Stomach (tissue), 9 donors: ENCODE measurements around the gene COL27A1. TPM values are rescaled to one million over a fixed set of nuclear protein-coding genes. Genes with fewer than 3 reads are reported as not detected.

Source experiments
- DNase-seq, 2 donors: peaks; one replicate each; pipeline versions ENCODE4 v3.0.0 to v3.0.0-alpha.2; 2013 to 2019
- H3K27ac ChIP-seq, 5 donors: fragments of 200-600 bp in 4 of 5; sonication (generic) in 4 of 5; one replicate each; pipeline ENCODE4 v1.5.1; 2013 to 2019; ENCODE audit warnings: mild to moderate bottlenecking in 1 of 5, moderate library complexity in 1 of 5
- H3K27me3 ChIP-seq, 3 donors: fragments of 200-600 bp; sonication (generic); one replicate each; pipeline ENCODE4 v1.5.1; 2017 to 2019; ENCODE audit warnings: mixed run types in 1 of 3
- H3K36me3 ChIP-seq, 4 donors: fragments of 200-600 bp; sonication (generic); 1 replicate in 3 of 4; 2 replicates in 1 of 4; pipeline ENCODE4 v1.5.1; 2016 to 2019
- H3K4me1 ChIP-seq, 4 donors: fragments of 200-600 bp; sonication (generic); one replicate each; pipeline ENCODE4 v1.5.1; 2016 to 2019
- H3K4me3 ChIP-seq, 4 donors: fragments of 200-600 bp; sonication (generic) in 3 of 4; one replicate each; pipeline ENCODE4 v1.5.1; 2016 to 2019; ENCODE audit warnings: mild to moderate bottlenecking in 1 of 4
- H3K9me3 ChIP-seq, 4 donors: fragments of 200-600 bp; sonication (generic); one replicate each; pipeline ENCODE4 v1.5.1; 2016 to 2019
- CTCF ChIP-seq, 7 experiments: fragments of 450-650 bp in 4 of 7; fragments of 200-600 bp in 3 of 7; sonication (generic) in 3 of 7; IDR thresholded peaks; one replicate each; pipeline ENCODE4 v1.5.1; 2016 to 2019; ENCODE audit warnings: antibody characterized with exemption in 7 of 7, control low read depth in 2 of 7, mild to moderate bottlenecking in 1 of 7
- EP300 ChIP-seq: sonication (generic); formaldehyde crosslinking; IDR thresholded peaks from one replicate; pipeline ENCODE4 v1.6.1; 2017; ENCODE audit warnings: antibody characterized with exemption
- POLR2A ChIP-seq, 4 donors: fragments of 450-650 bp; IDR thresholded peaks; one replicate each; pipeline ENCODE4 v1.6.1; 2016; ENCODE audit warnings: antibody characterized with exemption in 4 of 4, control low read depth in 2 of 4, mild to moderate bottlenecking in 1 of 4, moderate library complexity in 1 of 4
- POLR2AphosphoS5 ChIP-seq, 3 donors: sonication (generic); formaldehyde crosslinking; IDR thresholded peaks; one replicate each; pipeline ENCODE4 v1.6.1; 2016; ENCODE audit warnings: antibody characterized with exemption in 3 of 3
- WGBS, 5 donors: extraction: QIAGEN DNeasy Blood & Tissue Kit in 3 of 5; methylation state at CpG; one replicate each; pipeline versions ENCODE4 v1.1.5 to v1.1.7; 2013 to 2018; 5-methylcytosine and 5-hydroxymethylcytosine counted together
- intact Hi-C: fragments of 100-400 bp; cut with DNase I; formaldehyde crosslinking; loops from one replicate; pipeline ENCODE4 v1.15.1; 2023; ENCODE audit warnings: low total_unique reads
- polyA plus RNA-seq, 3 donors: library from polyadenylated mRNA; stranded (reverse); fragments of 200-250 nt; gene quantifications; one replicate each; pipeline ENCODE4 v1.2.3, GENCODE V29; 2013
- total RNA-seq, 5 donors: library from RNA; depleted of rRNA; stranded (reverse); fragments of >200 nt; gene quantifications; one replicate each; pipeline versions ENCODE4 v1.1.0 to v1.2.3, GENCODE V29; 2014 to 2016
- donor health status: healthy with polysubstance abuse.
- donor health status: Bipolar disorder and iron deficiency.
- donor health status: healthy.

COL27A1 gene
- total and polyA plus RNA-seq, 8 donors: 2.9 to 26.3 (median 8.2) TPM

DNA sequence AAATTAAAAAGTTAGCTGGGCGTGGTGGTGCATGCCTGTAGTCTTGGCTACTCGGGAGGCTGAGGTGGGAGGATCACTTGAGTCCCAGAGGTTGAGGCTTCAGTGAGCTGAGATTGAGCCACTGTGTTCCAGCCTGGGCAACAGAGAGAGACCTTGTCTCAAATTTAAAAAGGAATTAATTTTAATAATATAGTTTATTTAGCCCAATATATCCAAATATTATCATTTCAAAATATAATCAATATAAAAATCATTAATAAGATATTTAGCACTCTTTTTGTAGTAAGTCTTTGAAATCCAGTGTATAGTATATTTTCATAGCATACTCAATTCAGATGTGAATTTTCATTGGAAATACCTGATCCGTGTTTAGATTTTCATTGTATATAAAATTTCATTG lies 124.4 kb downstream of the COL27A1 start:
- H3K9me3 ChIP-seq: no peaks in the 10 kb centered on the region
- H3K27ac ChIP-seq: no peak overlapping the region
- TF ChIP-seq CTCF (IDR thresholded peaks at IDR 0.05) (no peak), POLR2A (IDR thresholded peaks at IDR 0.05) (no peak), EP300 (no peak), POLR2AphosphoS5 (IDR thresholded peaks at IDR 0.05) (no peak)
- WGBS, 5 donors: 89 to 94% (median 93%) methylated on average over 3 of the region's 3 CpGs
- no peak for DNase-seq
- intact Hi-C loops: loop anchor here (10.0 kb wide), 1 partner anchor 115 kb away; no protein-coding TSS in a partner anchor
- no peaks in the 10 kb centered on the region for H3K27me3 ChIP-seq
- H3K4me1 ChIP-seq: no peaks in the 10 kb centered on the region
- no peak overlapping the region for H3K4me3 ChIP-seq
- peaks cover 0 to 7% (median 0%) of the 10 kb centered on the region in 4 donors for H3K36me3 ChIP-seq

DNA sequence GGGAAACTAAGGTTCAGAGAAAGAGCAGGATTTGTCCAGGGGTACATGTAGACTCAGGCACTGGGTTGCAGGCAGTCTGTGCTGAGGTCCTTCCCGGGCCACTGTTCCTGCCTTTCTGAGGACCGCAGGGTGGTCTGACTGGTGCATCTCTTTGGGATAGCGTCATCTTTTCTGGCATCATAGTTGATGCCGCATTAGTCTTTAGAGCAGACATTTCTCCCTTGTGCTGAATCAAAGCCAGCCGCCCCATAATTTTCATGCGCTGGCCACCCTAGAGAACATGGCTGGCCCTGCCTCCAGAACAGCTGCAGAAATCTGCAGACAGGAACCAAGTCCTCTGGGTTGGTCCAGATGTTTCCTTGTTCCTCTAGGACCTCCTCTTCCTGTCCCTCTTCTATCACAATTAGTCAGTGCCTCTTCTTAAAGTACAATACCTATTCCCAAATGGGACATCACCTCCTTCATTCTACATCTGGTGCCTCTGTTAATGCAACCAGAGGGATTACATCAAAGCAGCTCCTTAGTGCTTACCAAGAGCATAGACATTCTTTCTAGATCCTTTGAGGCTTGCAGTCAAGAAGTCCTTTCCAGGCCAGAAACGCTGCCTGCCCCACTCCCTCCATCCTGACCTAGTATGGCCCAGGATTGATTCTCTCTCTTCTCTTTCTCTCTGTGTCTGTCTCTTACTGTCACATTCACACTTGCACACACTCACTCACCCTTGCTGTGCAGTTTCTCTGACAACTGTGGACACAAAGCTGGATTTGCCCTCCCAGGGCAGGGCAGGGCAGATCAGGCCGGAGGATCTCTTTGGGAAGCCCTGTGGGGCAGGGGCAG lies 125.5 kb downstream of the COL27A1 start:
- Histone ChIP-seq H3K27ac (no peak overlapping the region), H3K27me3 (no peaks in the 10 kb centered on the region), H3K9me3 (no peaks in the 10 kb centered on the region), H3K36me3 (peaks cover 0 to 7% (median 0%) of the 10 kb centered on the region in 4 donors), H3K4me1 (no peaks in the 10 kb centered on the region), H3K4me3 (no peak overlapping the region)
- TF ChIP-seq CTCF (IDR thresholded peaks at IDR 0.05) (no peak), EP300 (no peak), POLR2A (IDR thresholded peaks at IDR 0.05) (no peak)
- WGBS, 5 donors: 54 to 83% (median 76%) methylated on average over 7 to 8 of the region's 8 CpGs
- intact Hi-C loops: no loop called here
- no peak for DNase-seq

- WGBS, 5 donors: 76 to 88% (median 83%) methylated on average over 9 to 12 of the region's 12 CpGs
- Histone ChIP-seq H3K9me3 (no peaks in the 10 kb centered on the region), H3K4me3 (no peak overlapping the region), H3K27me3 (no peaks in the 10 kb centered on the region), H3K27ac (no peak overlapping the region), H3K36me3 (peaks cover 0 to 7% (median 0%) of the 10 kb centered on the region in 4 donors), H3K4me1 (no peaks in the 10 kb centered on the region)
- peak in 1 of 2 donors; percentile 67 for DNase-seq
- intact Hi-C loops: no loop called here
- TF ChIP-seq CTCF (IDR thresholded peaks at IDR 0.05) (no peak), POLR2A (IDR thresholded peaks at IDR 0.05) (no peak)
Observed at GRCh38 chr9:114281473-114282103, 126.3 kb downstream of the COL27A1 start.

DNA sequence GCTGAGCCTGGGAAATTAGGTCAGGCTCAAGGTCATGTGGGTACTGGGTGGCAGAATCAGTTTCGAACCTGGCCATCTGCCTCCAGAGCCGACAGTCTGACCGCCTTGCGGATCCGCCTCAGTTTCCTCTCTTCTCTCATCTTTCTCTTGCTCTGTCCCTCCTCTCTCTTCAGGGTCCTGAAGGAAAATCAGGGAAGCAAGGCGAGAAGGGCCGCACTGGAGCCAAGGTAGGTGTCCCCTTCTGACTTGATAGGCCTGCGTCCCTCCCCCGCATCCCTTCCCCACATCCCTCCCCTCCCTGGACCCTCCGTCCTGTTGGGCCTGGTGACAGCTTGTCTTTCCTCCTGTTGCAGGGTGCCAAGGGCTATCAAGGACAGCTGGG lies 126.8 kb downstream of the COL27A1 start:
- Histone ChIP-seq H3K27me3 (no peaks in the 10 kb centered on the region), H3K9me3 (no peaks in the 10 kb centered on the region), H3K4me3 (no peak overlapping the region), H3K36me3 (peaks cover 0 to 7% (median 0%) of the 10 kb centered on the region in 4 donors), H3K4me1 (no peaks in the 10 kb centered on the region), H3K27ac (no peak overlapping the region)
- WGBS, 5 donors: 82 to 96% (median 94%) methylated on average over 10 of the region's 10 CpGs
- intact Hi-C loops: no loop called here
- no peak for TF ChIP-seq POLR2A (IDR thresholded peaks at IDR 0.05)
- TF ChIP-seq CTCF (IDR thresholded peaks at IDR 0.05): no peak
- TF ChIP-seq EP300: no peak
- TF ChIP-seq POLR2AphosphoS5 (IDR thresholded peaks at IDR 0.05): no peak
- no peak for DNase-seq
